Middle frontal gyrus (tissue), 1 donor: ENCODE data around the gene MPLKIP.
"Not testable (repeated sequence)": the region's sequence is repeated elsewhere in the genome, so short reads cannot be mapped to it uniquely, and the experiment has no call there.

Source experiments
- DNase-seq: peaks from one replicate; pipeline ENCODE4 v3.0.0-alpha.2; 2015; ENCODE audit warnings: low spot score; ENCODE audit errors: extremely low spot score

Gene MPLKIP

DNA sequence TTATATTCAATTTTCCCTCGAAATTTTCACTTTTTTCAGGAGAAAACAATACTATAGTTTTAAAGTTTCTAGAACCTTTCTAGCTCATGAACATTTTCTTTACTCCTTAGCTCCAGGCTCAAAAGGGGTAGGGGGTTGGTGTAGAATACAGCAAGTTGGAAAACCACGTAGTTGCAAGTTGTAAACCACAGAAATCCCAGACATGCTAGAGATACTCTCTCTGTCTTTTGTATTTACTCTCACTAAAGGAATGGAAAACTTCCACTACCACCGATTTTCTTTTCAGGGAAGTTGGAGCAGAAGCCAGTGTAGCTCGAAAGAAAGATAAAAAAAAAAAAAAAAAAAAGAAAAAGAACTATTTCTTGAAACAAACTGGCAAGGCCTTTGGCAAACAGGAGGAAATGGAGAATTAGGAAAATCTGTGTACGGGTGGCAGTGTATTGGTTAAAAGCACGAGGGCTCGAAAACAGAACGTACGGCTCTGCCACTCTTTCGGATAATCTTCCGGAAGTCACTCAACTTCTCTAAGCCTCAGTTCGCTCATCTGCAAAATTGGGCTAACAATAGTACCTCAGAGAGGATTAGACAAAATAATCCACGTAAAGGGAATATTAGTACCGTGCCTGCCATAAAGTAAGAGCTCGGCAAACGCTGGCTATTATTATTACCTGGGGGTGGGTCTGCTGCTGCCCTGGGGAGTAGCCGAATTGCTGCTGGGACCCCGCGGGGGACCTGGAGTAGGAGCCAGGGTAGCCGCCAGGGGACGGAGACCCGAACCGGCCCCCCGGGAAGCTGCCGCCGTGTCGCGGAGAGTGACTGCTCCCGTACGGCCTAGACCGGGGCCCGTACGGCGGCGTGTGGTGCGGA is 628 bp downstream of the MPLKIP start:
- DNase-seq, result no peak

DNA sequence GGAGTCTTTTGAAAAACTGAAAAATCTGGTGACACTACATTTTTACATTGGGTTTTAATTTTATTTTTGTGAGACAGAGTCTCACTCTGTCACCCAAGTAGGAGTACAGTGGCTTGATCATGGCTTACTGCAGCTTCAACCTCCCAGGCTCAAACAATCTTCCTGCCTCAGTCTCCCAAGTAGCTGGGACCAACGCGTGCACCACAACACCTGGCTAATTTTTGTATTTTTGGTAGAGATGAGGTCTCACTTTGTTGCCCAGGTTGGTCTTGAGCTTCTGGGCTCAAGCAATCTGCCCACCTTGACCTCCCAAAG is 11.5 kb downstream of the MPLKIP start:
- no peak for DNase-seq

DNA sequence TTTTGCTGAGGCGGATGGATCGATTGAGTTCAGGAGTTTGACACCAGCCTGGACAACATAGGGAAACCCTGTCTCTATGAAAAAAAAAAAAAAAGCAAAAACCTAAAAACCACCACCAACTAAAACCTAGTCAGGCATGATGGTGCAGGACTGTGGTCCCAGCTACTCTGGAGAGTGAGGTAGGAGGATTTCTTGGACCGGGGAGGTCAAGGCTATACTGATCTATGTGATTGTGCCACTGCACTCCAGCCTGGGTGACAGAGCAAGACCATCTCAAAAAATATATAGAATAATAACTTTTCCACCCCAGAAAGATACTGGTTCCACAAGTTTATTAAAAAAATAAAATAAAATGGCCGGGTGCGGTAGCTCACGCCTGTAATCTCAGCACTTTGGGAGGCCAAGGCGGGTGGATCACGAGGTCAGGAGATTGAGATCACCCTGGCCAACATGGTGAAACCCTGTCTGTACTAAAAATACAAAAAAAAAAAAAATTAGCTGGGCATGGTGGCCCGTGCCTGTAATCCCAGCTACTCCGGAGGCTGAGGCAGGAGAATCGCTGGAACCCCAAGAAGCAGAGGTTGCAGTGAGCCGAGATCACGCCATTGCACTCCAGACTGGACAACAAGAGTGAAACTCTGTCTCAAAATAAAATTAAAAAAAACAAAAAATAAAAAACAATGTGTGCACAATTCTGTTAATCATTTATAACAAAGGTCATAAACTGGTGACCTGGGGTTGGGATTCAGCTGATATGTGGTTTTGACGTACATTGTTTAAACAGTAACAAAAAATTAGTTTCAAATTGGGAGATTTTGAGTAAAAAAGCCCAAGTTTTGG is 12.1 kb downstream of the MPLKIP start:
- not testable (repeated sequence) for DNase-seq

DNA sequence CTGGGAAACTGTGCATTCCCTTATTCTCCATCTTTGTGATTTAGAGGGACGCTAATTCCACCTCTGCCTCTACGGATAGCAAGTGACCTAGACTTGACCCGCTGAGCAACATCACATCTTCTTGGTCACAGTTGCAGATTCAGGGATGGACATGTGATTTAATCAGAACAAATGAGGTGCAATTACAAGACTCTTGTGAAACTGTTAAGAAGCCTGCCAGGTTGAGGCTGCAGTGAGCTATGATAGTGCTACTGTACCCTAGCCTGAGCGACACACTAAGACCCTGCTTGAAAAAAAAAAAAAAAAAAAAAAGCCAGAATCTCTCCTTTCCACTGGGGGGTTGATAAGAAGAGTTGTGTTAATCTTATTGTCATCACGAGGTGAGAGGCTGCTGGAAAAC is 14.4 kb downstream of the MPLKIP start:
- no peak for DNase-seq

DNA sequence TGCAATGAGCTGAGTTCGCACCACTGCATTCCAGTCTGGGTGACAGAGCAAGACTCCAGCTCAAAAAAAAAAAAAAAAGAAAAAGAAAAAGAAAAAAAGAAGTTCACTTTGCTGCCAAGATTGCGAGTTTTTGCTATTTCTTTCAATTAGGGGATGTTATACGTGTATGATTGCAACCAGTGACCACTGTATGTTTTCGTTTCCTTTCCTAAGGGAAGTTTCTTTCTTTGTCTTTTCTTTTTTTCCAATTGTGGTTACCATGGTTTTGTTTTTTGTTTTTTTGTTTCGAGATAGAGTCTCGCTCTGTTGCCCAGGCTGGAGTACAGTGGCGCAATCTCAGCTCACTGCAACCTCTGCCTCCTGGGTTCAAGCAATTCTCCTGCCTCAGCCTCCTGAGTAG is 16.2 kb downstream of the MPLKIP start:
- DNase-seq, result not testable (repeated sequence)

DNA sequence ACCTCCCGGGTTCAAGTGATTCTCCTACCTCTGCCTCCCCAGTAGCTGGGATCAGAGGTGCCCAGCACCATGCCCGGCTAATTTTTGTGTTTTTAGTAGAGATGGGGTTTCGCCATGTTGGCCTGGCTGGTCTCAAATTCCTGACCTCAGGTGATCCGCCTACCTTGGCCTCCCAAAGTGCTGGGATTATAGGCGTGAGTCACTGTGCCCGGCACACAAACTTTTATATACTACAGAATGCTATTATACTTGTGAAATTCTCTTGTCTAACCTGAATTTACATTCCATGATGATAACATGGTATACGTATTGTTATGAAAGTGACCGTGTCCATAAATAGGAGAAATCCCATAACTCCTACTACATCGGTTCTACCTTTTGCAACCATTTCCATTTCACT is 17.2 kb downstream of the MPLKIP start:
- not testable (repeated sequence) for DNase-seq

DNA sequence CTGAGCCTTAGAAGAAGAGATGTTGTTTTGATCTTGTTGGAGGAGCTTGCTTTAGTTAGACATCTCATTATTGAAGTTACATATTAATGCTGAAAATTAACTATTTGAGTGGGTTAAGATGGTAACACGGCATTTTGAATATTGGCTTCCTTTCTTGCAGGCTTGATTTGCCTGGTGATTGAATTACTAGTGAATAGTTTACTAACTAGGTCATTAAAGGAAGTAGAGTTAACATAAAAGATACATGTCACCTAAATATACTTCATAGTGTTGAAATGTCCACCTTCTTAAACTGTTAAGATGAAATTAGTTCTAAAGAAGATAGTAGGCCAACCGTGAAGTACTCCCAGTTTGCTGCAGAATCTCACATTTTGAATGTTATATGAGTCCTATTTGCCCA is 18.5 kb downstream of the MPLKIP start:
- DNase-seq, result no peak

DNA sequence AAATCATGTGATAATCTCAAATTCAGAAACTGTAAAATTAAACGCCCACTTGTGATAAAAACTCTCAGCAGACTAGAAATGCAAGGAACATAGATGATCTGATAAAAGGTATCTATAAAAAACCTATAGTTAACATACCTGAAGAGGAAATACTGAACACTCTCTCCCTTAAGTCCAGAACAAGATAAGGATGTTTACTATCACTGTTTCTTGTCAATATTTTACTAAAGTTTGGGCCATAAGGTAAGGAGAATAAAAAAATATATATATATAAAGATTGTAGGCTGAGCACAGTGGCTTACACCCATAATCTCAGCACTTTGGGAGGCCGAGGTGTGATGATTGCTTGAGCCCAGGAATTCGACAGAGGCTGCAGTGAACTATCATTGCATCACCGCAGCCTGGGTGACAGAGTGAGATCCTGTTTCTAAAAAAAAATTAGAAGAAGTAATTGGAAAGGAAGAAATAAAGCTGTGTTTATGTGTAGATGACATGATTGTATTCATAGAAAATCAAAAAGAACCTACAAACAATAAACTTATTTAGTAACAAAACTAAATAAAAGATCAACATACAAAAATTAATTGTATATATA is 28.4 kb downstream of the MPLKIP start:
- no peak for DNase-seq

DNA sequence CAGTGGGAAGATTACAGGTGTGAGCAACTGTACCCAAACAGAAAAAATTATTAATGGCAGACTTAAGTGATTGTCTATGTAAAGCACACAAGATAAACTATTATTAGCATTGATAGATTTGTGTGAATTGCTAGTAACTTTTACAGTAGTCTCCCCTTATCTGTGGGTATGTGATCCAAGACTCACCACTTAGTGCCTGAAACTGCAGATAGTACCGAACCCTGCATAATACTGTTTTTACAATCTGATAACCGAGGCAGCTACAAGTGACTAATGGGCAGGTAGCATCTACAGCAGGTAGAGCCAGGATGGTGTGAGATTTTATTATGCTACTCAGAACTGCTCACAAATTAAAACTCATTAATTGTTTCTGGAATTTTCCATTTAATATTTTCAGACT is 31.5 kb downstream of the MPLKIP start:
- no peak for DNase-seq

DNA sequence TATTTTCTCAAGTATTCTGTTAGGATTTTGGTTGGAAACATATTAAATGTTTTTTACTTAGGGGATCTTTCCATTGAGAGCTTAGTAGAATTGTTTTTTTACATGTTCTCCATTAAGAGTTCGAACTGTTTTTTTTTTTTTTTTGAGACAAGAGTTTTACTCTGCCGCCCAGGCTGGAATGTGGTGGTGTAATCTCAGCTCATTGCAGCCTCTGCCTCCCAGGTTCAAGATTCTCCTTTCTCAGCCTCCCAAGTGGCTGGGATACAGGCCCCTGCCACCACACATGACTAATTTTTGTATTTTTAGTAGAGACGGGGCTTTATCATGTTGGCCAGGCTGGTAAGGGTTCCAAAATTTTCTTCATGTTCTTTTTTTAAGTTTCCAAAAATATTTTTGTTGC is 33.2 kb downstream of the MPLKIP start:
- no peak for DNase-seq

DNA sequence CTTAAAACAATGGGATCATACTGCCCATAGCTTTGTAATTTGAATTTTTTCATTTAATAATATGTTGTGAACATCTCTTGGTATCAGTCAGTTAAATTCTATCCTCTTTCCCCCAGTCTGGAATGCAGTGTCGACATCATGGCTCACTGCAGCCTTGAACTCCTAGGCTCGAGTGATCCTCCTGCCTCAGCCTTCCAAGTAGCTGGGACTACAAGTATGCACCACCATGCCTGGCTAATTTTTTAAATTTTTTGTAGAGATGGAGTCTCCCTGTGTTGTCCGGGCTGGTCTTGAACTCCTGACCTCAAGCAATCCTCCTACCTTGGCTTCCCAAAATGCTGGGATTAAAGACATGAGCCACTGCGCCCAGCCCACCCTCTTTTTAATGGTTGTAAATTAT is 34.6 kb downstream of the MPLKIP start:
- DNase-seq, result no peak

DNA sequence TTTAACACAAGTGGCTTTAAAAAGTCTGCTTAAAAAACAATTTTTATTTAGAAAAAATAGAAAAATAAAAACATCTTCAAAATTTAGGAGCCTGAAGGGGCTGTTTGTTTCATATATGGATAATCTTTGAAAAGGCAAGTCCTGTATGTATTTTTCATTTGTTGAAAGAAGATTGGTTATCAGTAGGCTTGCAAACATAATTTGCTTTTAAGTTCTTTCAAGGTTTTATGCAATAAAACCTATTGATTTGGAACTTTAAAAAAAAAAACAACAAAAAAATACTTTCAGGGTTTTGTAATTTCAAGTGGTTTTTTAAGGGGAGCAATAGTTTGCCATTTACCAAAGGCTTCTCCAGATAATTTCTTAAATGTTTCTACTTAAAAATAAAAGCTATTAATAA is 35.6 kb downstream of the MPLKIP start:
- DNase-seq, result no peak

DNA sequence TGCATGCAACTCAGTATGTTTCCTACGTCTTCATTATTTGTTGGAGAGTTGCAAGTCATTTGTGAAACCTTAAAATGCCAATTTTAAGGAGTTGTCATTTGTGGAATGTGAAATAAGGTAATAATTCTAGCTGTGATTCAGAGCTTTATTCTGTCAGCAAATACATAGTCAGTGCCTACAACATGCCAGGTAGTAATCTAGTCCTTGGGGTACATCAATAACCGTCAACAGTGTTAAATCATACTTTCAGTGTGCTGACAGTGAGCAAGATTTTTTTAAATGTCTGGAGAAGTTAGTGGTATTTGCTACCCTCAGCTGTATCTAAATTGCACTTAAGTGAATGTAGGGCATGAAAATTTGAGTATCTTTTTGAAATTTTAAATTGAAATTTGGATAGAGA is 36.7 kb downstream of the MPLKIP start:
- no peak for DNase-seq

DNA sequence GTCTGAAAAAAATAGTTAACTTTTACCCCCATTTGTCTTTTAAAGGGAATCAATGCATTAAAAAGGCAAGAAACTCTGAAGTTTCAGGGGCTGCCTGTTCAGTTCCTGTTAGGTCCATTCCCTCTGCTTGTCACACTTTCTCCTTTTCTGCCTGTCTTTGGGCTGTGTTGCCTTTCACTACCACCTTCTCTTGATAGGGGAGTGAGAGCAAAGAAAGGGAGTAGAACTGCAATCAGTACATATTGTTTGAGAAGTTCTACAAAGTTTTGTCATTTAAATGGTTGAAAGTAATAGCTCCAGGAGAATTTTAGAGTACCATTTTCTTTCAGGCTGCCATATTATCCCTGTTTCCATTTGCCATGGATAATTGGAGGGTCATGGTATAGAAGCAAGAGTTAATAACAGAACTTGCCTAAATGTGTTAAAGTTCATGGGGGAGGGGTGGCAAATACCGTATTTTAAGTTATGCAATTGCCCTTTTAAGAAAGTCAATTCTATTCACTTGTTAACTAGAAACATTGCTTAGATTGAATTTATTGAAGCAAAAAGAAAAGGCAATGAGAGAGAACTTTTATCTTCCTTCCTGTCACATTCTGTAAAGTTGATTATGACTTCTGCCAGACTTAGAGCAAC is 38.6 kb downstream of the MPLKIP start:
- no peak for DNase-seq

DNA sequence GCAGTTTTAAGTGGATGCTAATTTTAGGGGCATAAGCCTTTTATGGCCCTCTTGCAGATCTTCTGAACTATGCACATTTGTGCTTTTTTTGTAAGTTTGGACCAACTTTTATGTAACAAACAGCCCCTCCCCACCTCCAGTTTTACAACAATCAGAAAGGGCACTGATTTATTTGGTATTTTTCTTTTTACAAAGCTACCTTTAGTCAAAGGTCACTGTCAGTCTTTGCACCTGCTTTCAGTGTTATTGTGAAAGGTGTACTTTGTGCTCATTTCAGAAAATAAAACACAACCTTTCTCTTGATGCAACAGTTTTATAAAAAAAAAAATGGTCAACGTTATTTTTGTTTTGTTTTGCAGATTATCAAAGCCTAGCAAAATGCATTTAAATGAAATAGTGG is 39.2 kb downstream of the MPLKIP start:
- no peak for DNase-seq

DNA sequence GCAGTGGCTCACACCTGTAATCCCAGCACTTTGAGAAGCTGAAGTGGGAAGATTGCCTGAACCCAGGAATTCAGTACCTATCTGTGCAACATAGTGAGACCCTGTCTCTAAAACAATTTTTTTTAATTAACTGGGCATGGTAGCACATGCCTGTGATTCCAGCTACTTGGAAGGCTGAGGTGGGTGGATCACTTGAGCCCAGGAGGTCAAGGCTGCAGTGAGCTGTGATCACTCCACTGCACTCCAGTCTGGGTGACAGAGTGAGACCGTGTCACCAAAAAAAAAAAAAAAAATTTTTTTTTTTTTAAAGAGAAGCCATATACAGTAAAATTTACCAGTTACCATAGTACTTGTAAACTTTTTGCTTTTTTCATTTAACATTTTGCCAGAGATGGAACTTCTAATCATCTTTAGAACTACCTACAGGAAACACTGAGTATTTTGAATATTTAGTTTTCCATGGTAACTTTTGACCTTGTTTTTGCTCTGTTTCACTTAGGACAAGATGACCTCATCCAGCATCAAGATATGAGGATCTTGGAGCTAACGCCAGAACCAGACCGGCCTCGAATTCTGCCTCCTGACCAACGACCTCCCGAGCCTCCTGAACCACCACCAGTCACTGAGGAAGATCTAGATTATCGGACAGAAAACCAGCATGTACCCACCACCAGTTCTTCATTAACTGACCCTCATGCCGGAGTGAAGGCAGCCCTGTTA is 40.6 kb downstream of the MPLKIP start:
- no peak for DNase-seq

DNA sequence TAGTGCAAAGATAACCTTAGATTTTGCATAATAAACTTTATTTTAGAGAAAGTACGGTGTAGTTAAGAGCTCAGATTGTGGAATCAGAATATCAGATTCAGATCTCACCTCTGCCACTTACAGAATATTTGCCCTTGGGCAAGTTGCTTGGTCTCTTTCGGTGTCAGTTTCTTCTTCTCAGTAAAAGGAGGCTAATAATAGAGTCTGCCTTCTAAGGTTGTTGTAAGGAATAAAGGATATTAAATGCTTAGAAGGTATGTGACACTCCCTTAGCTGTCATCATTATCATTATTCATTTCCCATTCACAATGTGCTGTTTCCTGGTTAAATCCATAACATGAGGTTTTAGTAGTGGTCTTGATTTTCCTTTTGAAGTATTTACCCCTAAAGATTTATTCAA is 42.2 kb downstream of the MPLKIP start:
- no peak for DNase-seq

DNA sequence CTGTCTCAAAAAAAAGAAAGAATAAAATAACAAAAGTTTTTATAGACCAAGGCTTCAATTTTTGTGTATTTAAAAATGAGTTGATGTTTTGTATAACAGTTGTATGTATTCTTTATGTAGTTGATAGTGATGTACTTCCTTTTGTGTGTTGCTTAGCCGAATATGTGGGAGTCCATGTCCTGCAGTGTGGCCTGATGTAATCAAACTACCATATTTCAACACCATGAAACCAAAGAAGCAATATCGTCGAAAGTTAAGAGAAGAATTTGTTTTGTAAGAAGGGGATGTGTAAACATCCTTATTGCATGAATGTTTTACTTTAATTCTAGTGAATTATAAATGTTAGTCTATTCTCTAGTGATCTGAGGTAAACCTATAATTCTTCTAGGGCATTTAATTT is 56.6 kb downstream of the MPLKIP start:
- no peak for DNase-seq
